ENCODE results near the gene TUT4.
A peak's percentile ranks its signal among the peaks of the same experiment; 100 is the strongest.

The TUT4 gene

GRCh38 chr1:52454127-52454526 lies 98.8 kb downstream of the TUT4 start:
- peaks cover 19% of the 10 kb centered on the region for H3K36me3 Mint-ChIP-seq

GRCh38 chr1:52444463-52444862 lies 108.4 kb downstream of the TUT4 start:
- no peak overlapping the region for H3K4me3 Mint-ChIP-seq
- no peak overlapping the region for H3K27ac Mint-ChIP-seq
- peaks cover 18% of the 10 kb centered on the region for H3K36me3 Mint-ChIP-seq
- H3K27me3 Mint-ChIP-seq = no peaks in the 10 kb centered on the region
- DNase-seq (ENCODE audit: low spot score in 2 of 2) (no peak), ATAC-seq (ENCODE audit: low read depth) (no peak)
- no peaks in the 10 kb centered on the region for H3K9me3 Mint-ChIP-seq
- no peaks in the 10 kb centered on the region for H3K4me1 Mint-ChIP-seq

More at GRCh38 chr1:52454127-52454526, 98.8 kb downstream of the TUT4 start:
- Mint-ChIP-seq H3K27ac (no peak overlapping the region), H3K4me1 (no peaks in the 10 kb centered on the region), H3K9me3 (no peaks in the 10 kb centered on the region), H3K4me3 (no peak overlapping the region), H3K27me3 (no peaks in the 10 kb centered on the region)
- ATAC-seq (ENCODE audit: low read depth) (no peak), DNase-seq (ENCODE audit: low spot score in 2 of 2) (no peak)

- DNase-seq (ENCODE audit: low spot score in 2 of 2) (no peak), ATAC-seq (ENCODE audit: low read depth) (no peak)
- H3K36me3 Mint-ChIP-seq = peaks cover 29% of the 10 kb centered on the region
- H3K27ac Mint-ChIP-seq = no peak overlapping the region
- H3K9me3 Mint-ChIP-seq = no peaks in the 10 kb centered on the region
- H3K27me3 Mint-ChIP-seq = no peaks in the 10 kb centered on the region
- H3K4me1 Mint-ChIP-seq = no peaks in the 10 kb centered on the region
- no peak overlapping the region for H3K4me3 Mint-ChIP-seq
Observed at GRCh38 chr1:52439976-52440375, 112.9 kb downstream of the TUT4 start.

DNA sequence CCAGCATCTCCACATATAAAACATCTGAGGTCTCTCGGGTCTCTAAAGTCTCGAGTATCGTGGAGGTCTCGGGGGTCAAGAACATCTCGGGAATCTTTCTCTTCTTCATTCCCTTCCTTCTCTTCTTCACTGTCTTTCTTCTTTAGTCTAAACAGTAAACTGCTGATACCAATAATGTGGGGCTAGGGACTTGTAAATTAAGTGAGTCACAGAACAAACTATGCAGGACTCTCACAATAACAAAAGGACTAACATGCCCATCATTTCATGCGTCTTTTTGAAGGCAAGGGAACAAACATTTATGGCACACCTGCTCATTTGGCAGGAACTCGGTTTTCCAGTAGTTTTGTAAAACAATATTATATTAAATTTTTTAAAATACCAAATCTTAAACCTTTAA lies 116.1 kb downstream of the TUT4 start:
- no peaks in the 10 kb centered on the region for H3K4me1 Mint-ChIP-seq
- no peak overlapping the region for H3K27ac Mint-ChIP-seq
- peaks cover 35% of the 10 kb centered on the region for H3K36me3 Mint-ChIP-seq
- no peak for ATAC-seq (ENCODE audit: low read depth)
- no peak for DNase-seq (ENCODE audit: low spot score in 2 of 2)
- no peaks in the 10 kb centered on the region for H3K27me3 Mint-ChIP-seq
- no peak overlapping the region for H3K4me3 Mint-ChIP-seq
- H3K9me3 Mint-ChIP-seq = no peaks in the 10 kb centered on the region

- Mint-ChIP-seq H3K27ac (no peak overlapping the region), H3K36me3 (peaks cover 36% of the 10 kb centered on the region), H3K4me3 (no peak overlapping the region), H3K27me3 (no peaks in the 10 kb centered on the region), H3K4me1 (no peaks in the 10 kb centered on the region), H3K9me3 (no peaks in the 10 kb centered on the region)
- DNase-seq (ENCODE audit: low spot score in 2 of 2) (no peak), ATAC-seq (ENCODE audit: low read depth) (no peak)
Observed at GRCh38 chr1:52435650-52436049, 117.2 kb downstream of the TUT4 start.

DNA sequence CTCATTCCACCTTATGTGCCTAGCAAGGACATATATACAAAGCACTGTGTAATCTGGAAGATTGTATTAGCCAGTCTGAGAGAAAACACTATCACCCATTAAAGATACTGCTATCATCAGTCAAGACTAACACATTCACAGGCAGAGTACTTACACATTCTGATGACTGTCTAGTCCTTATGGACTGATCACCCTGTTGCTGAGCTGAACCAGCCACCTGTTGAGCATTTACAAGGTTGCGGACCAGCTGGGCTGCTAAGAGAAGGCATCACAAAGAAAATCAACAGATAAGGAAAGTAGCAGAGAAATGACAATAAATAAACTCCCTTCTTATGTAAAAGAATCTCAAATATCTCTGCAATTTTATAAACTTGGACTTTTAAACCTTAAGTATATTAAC lies 117.7 kb downstream of the TUT4 start:
- peaks cover 37% of the 10 kb centered on the region for H3K36me3 Mint-ChIP-seq
- no peaks in the 10 kb centered on the region for H3K4me1 Mint-ChIP-seq
- H3K27me3 Mint-ChIP-seq = no peaks in the 10 kb centered on the region
- DNase-seq (ENCODE audit: low spot score in 2 of 2) = no peak
- H3K9me3 Mint-ChIP-seq = no peaks in the 10 kb centered on the region
- H3K27ac Mint-ChIP-seq = no peak overlapping the region
- no peak overlapping the region for H3K4me3 Mint-ChIP-seq
- no peak for ATAC-seq (ENCODE audit: low read depth)

DNA sequence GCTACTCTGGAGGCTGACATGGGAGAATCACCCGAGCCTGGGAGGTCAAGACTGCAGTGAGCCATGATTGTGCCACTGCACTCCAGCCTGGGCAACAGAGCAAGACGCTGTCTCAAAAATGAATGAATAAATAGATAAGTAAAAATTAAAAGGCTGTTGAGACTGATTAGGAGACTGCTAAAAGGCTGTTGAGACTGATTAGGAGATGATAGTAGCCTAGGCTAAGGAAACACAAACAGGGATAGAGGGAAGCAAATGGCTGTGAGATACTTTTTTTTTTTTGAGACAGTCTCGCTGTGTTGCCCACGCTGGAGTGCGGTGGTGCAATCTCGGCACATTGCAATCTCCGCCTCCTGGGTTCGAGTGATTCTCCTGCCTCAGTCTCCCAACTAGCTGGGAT lies 120.1 kb downstream of the TUT4 start:
- H3K27ac Mint-ChIP-seq = no peak overlapping the region
- DNase-seq (ENCODE audit: low spot score in 2 of 2) = no peak
- H3K9me3 Mint-ChIP-seq = no peaks in the 10 kb centered on the region
- H3K27me3 Mint-ChIP-seq = no peaks in the 10 kb centered on the region
- H3K4me1 Mint-ChIP-seq = peaks cover under 1% of the 10 kb centered on the region
- no peak overlapping the region for H3K4me3 Mint-ChIP-seq
- H3K36me3 Mint-ChIP-seq = peaks cover 35% of the 10 kb centered on the region
- ATAC-seq (ENCODE audit: low read depth) = no peak

GRCh38 chr1:52427152-52427551 lies 125.7 kb downstream of the TUT4 start:
- Mint-ChIP-seq H3K27ac (peak overlapping the region; percentile 1), H3K27me3 (no peaks in the 10 kb centered on the region), H3K36me3 (peaks cover 27% of the 10 kb centered on the region), H3K4me3 (no peak overlapping the region), H3K4me1 (peaks cover 19% of the 10 kb centered on the region), H3K9me3 (no peaks in the 10 kb centered on the region)
- ATAC-seq (ENCODE audit: low read depth) (no peak), DNase-seq (ENCODE audit: low spot score in 2 of 2) (no peak)

DNA sequence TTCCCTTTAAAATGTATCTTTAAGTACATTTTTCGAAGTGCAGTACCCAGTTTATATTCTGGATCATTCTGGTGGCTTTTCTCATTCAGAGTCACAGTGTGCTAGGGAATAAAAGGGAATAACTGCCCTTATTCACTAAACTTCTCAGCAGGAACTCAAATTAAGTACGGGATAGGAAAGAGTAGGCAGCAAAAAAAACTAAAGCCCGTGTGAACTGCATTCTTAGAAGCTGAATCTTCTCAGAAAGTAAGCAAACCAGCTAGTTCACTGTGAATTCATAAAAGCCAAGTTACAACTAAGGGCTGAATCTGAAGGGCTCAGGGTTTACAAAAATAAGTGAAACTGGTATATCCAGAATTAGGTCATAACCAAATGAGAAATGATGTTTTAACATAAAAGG lies 126.5 kb downstream of the TUT4 start:
- H3K4me3 Mint-ChIP-seq = no peak overlapping the region

DNA sequence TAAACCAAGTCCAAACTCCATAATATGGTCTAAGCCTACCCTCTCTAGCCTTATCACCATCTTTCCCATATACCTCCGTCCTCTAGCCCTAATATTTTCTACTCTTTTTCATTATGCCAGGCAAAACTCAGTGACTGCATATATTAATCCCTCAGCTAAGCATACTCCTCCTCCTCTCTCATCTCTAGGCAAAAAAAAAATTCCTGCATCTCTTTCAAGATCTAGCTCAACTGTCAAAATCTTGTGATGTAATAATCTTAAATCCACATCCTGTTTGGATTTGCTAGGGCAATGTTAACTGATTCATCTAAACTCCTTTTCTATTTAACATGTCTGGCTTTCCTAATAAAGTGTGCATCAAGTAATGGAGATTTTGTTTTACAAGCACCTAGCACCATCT lies 128.1 kb downstream of the TUT4 start:
- peaks cover 18% of the 10 kb centered on the region for H3K36me3 Mint-ChIP-seq
- ATAC-seq (ENCODE audit: low read depth) = no peak
- H3K9me3 Mint-ChIP-seq = no peaks in the 10 kb centered on the region
- H3K27ac Mint-ChIP-seq = peak overlapping the region; percentile 60
- H3K27me3 Mint-ChIP-seq = no peaks in the 10 kb centered on the region
- no peak for DNase-seq (ENCODE audit: low spot score in 2 of 2)
- no peak overlapping the region for H3K4me3 Mint-ChIP-seq
- peaks cover 19% of the 10 kb centered on the region for H3K4me1 Mint-ChIP-seq

More for the DNA sequence above, 126.5 kb downstream of the TUT4 start:
- Mint-ChIP-seq H3K27me3 (no peaks in the 10 kb centered on the region), H3K4me1 (peaks cover 19% of the 10 kb centered on the region), H3K27ac (no peak overlapping the region), H3K36me3 (peaks cover 25% of the 10 kb centered on the region), H3K9me3 (no peaks in the 10 kb centered on the region)
- DNase-seq (ENCODE audit: low spot score in 2 of 2) (no peak), ATAC-seq (ENCODE audit: low read depth) (no peak)

GRCh38 chr1:52424231-52424636 lies 128.7 kb downstream of the TUT4 start:
- no peaks in the 10 kb centered on the region for H3K9me3 Mint-ChIP-seq
- peaks cover 23% of the 10 kb centered on the region for H3K36me3 Mint-ChIP-seq
- H3K4me3 Mint-ChIP-seq = no peak overlapping the region
- peak; percentile 79 for ATAC-seq (ENCODE audit: low read depth)
- H3K27me3 Mint-ChIP-seq = no peaks in the 10 kb centered on the region
- H3K4me1 Mint-ChIP-seq = peaks cover 19% of the 10 kb centered on the region
- H3K27ac Mint-ChIP-seq = peak overlapping the region; percentile 60
- no peak for DNase-seq (ENCODE audit: low spot score in 2 of 2)

- H3K27ac Mint-ChIP-seq = peak overlapping the region; percentile 60
- peaks cover 19% of the 10 kb centered on the region for H3K4me1 Mint-ChIP-seq
- H3K4me3 Mint-ChIP-seq = no peak overlapping the region
- no peaks in the 10 kb centered on the region for H3K27me3 Mint-ChIP-seq
- H3K36me3 Mint-ChIP-seq = peaks cover 23% of the 10 kb centered on the region
- DNase-seq (ENCODE audit: low spot score in 2 of 2) (no peak), ATAC-seq (ENCODE audit: low read depth) (peak; percentile 79)
- no peaks in the 10 kb centered on the region for H3K9me3 Mint-ChIP-seq
Observed at GRCh38 chr1:52423771-52424170, 129.1 kb downstream of the TUT4 start.

- no peaks in the 10 kb centered on the region for H3K27me3 Mint-ChIP-seq
- DNase-seq (ENCODE audit: low spot score in 2 of 2) (no peak), ATAC-seq (ENCODE audit: low read depth) (no peak)
- no peak overlapping the region for H3K4me3 Mint-ChIP-seq
- H3K9me3 Mint-ChIP-seq = no peaks in the 10 kb centered on the region
- H3K27ac Mint-ChIP-seq = no peak overlapping the region
- H3K4me1 Mint-ChIP-seq = peaks cover 19% of the 10 kb centered on the region
- H3K36me3 Mint-ChIP-seq = peaks cover 22% of the 10 kb centered on the region
Observed at GRCh38 chr1:52423055-52423454, 129.8 kb downstream of the TUT4 start.

- H3K27ac Mint-ChIP-seq = no peak overlapping the region
- peaks cover 15% of the 10 kb centered on the region for H3K4me1 Mint-ChIP-seq
- no peak for ATAC-seq (ENCODE audit: low read depth)
- H3K9me3 Mint-ChIP-seq = no peaks in the 10 kb centered on the region
- H3K4me3 Mint-ChIP-seq = no peak overlapping the region
- H3K36me3 Mint-ChIP-seq = peaks cover 24% of the 10 kb centered on the region
- no peak for DNase-seq (ENCODE audit: low spot score in 2 of 2)
- H3K27me3 Mint-ChIP-seq = no peaks in the 10 kb centered on the region
Observed at GRCh38 chr1:52420713-52421112, 132.2 kb downstream of the TUT4 start.

DNA sequence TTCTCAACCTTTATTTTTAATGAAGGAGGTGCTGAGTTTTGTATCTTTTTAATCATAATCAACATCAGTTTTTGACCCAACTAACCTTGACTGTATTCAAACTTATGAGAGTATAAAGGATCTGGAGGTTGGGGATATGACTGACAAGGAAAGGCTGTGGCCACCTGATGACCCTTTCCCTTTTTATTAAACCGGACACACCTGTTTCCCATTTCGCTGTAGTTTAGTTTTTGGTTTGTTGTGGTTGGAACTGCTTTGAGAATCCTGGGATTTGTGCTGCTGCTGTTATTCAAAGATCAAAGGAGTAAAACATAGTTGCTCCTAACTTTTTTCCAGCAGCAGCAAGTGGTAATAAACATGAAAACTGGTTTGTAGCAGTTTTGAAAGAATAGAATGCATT lies 136.1 kb downstream of the TUT4 start:
- H3K36me3 Mint-ChIP-seq = peaks cover 37% of the 10 kb centered on the region

More for the DNA sequence above, 136.1 kb downstream of the TUT4 start:
- ATAC-seq (ENCODE audit: low read depth) (no peak), DNase-seq (ENCODE audit: low spot score in 2 of 2) (no peak)
- Mint-ChIP-seq H3K4me1 (no peaks in the 10 kb centered on the region), H3K27me3 (no peaks in the 10 kb centered on the region), H3K27ac (peak overlapping the region; percentile 46), H3K9me3 (no peaks in the 10 kb centered on the region), H3K4me3 (no peak overlapping the region)
